SK-N-DZ (cell line): ENCODE results near the gene RASGRP2.
A peak's percentile ranks its signal among the peaks of the same experiment; 100 is the strongest.
"Not testable (repeated sequence)": the region's sequence is repeated elsewhere in the genome, so short reads cannot be mapped to it uniquely, and the experiment has no call there.

Source experiments
- DNase-seq: peaks from one replicate; pipeline ENCODE4 v3.0.0-alpha.2; 2015; ENCODE audit warnings: low spot score

Gene RASGRP2

DNA sequence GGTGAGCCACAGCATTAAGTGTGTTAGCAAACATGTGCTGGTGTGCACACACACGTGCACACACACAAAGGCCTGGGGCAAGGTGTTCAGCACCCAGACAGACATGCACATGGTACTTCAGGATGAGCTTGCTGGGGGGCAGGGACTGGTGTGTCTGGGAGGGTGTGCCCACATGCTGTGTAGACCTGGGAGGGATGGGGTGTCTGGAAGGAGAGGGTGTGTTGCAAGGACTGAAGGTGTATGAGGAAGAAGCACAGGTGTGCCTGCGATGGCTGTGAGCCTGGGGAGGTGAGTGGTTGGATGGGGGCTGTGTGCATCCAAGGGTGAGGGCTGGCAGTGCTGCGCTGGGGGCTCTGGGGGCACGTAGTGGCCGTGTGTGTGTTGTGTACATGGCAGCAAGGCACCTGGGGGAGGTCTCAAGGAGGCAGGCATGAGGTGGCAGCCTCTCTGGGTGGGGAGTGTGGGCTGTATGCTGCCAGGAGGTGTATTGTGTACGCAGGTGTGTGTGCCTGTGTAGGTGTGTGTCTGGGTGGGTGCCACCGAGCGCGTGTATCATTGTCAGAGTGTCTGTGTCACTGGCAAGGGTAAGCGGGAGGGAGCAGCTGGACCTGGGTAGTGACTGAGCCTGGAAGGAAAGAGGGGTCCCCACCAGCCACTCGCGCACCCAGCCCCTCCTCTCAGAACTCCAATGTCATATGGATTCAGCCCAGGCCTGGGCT, 23.1 kb downstream of the RASGRP2 start:
- DNase-seq, result no peak

DNA sequence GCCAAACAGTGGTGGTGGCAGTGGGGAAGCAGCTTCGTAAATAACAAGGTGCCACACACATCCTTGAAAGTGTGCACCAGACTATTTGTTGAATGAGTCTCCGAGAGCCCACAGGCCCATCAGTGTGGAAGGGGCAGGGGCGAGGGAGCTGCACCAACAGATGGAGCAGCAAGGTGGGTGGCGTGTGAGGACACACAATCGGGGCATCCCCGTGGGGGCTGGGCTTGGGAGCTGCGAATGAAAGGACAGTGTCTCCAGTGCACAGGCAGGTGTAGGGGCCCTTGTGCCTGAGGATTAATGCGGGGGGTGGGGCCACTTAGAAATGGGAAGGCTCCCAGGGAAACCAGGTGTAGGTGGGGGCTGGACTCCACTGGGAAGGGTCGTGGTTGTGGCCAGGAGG, 23.8 kb downstream of the RASGRP2 start:
- no peak for DNase-seq

DNA sequence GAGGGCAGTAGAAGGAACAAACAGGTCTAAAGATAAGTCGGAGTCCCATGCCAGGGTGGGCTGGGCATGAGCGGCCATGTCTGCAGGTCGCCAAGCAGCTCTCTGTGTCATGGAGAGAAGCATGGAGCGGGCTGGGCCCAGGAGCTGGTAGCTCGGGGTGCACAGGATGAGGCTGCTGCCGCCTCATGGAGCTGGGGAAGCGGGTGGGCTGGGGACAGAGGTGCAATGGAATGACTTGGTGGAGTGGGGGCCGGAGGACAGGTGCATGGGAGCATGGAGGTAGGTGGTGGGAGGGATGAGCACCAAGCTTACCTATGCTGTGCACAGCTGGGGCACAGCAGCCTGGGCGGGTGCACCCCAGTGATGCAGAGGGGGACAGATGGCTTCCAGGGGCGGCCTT, 24.5 kb downstream of the RASGRP2 start:
- no peak for DNase-seq

DNA sequence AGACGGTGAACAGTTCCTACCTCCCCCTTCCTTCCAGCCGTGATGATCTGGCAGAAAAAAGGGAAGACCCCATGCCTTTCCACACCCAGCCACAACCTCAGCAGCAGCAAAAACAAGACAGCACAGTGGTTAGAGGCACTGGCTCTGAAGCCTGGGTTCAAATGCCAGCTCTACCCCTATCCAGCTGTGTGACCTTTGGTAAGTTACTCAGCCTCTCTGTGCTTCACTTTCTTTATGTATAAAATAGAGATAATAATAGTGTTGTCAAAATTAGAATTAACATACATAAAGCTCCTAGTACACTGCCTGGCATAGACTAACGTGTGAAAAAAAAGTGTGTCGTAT, 25.2 kb downstream of the RASGRP2 start:
- DNase-seq, result no peak

DNA sequence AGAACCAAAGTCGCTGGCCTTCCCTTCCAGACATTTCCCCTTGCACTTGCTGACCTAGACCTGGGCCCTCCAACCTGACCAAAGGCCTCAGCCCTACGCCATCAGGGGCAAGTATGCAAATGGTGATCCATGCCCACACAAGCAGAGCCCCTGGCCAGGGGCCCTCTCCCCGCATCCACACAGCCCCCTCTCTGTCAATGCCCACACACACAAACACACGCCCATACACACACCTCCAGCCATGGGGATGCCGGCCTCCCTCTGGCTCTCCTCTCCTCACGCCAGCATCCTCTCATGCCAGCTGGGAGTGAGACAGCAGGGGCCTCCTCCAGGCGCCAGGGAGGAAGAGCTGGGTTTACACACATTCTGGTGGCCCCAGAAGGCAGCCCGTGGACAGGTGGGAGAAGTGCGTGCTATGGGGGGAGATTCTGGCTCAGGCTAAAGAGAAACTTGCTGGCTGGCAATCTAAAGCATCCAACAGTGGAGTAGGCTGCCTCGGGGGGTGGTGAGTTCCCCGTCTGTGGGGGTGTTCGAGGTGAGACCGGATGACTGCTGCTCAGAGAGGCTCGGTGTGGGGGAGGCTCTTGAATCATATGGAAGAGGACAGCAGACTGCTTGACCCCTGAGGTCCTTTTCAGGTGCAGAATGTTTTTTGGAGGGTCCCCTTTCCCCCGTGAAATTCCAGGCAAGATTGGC, 25.7 kb downstream of the RASGRP2 start:
- no peak for DNase-seq

DNA sequence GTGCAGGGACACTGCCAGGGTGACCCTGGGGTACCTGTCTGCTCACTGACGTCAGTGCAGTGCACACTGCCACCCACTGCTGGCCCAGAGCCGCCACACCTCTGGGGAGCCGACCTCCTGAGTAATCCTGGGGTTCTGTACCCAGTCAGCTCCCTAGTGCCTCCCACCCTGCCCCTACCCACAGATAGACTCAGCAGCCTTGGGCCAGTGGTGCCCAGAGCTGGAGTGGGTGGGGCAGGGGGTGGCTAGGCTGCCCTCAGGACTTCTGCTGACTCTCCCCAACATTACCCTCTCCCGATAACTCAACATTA, 26.7 kb downstream of the RASGRP2 start:
- no peak for DNase-seq

DNA sequence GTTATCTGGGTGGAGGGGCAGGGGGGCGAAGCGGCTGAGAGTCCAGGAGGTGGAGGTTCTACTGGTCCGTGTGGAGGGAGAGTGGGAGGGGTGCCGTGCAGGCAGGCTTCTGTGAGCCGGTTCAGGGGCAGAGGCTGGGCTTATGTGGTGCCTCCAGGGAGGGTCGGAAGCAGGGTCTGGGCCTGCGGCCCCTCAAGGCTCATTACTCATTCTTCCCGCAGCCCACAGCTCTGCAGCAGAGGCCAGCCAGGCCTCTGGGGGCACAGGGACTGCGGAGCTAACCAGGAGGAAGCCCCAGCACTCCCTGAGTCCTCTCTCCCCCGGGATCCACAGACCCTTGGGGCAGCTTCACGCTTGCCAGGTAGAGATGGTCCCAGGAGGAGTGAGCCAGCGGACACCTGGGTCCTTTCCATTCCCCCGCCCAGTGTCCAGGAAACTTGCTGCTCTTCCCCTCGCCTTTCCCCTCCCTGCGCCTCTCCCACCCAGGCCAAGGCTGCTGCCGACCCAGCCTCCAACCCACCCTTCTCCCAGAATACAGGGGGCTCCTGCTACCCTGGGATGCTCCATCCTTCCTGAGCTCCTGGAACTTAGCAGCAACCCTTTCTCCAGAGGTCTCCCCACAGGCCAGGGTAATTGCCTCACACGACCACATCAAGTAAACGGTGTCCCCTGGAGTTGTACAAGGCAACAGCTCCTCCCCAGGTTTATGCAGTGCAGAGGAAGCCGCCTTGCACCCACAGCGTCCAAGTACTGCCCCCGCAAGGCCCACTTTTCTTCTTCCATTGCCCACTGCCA, 27.3 kb downstream of the RASGRP2 start:
- peak; percentile 61 for DNase-seq

DNA sequence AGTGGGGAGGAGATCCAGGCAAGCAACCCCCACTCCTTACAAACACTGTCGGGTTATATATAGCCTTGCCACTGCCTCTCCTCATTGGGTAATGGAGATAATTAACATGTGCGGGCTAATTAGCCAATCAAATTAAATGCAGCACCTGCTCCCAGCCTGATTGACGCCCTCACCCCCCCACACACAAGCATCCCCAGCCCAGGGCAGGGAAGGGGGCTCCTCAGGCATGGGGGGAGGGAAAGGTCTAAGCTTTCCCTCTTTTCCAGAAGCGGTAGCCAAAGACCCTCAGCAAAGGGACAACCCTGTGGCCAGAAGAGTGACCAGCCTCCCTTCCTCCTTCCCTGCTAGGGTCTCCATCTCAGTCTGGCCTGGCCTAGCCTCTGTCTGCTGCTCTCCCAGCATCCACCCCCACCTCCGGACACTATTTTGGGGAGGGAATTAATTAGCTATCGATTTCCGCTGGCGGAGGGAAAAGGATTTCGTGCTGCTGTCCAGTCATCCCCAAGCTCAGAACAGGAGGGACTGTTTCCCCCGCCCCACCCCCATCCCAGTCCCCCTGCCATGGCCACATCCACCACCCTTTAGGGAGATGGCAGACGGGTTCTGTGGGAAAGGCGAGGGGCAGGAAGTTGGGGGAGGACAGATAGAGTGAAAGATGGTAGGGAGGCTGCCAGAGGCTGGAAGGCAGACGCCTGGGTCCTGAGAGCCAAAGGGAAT, 28.0 kb downstream of the RASGRP2 start:
- DNase-seq, result no peak

DNA sequence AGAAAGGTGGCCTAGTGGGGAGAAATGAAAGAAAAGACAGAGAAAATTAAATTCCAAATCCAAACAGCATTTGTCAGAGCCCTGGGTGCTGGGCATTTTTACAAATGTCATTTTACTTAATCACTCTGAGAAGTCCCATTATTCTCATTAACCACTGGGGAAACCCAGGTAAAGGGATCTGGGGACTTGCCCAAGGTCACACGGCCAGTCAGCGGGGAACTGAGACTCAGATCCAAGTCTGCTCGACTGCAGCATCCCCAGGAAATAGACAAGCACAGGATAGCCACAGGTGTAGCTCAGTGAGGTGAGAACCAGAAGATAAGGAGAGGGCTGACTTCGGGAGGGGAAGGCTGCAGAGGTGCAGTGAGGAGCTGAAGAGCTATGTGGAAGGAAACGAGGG, 28.8 kb downstream of the RASGRP2 start:
- no peak for DNase-seq

DNA sequence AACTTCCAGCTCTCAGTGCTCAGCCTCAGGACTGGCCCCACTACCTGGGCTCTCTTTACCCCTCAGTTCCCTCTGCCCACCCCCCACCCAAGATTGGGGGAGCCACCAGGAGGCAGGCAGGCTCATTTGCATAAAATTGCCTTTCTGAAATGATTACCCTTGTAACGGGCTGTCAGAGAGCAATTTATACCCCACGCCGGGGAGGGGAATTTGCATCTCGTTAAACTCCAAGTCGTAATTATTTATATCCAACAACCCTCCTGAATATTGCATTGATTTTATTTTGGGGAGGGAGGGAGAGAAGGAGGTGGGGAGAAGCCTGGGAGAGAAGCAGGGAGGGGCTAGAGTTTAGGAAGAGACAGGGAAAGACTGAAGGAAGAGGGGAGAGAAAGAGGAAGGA, 29.3 kb downstream of the RASGRP2 start:
- no peak for DNase-seq

DNA sequence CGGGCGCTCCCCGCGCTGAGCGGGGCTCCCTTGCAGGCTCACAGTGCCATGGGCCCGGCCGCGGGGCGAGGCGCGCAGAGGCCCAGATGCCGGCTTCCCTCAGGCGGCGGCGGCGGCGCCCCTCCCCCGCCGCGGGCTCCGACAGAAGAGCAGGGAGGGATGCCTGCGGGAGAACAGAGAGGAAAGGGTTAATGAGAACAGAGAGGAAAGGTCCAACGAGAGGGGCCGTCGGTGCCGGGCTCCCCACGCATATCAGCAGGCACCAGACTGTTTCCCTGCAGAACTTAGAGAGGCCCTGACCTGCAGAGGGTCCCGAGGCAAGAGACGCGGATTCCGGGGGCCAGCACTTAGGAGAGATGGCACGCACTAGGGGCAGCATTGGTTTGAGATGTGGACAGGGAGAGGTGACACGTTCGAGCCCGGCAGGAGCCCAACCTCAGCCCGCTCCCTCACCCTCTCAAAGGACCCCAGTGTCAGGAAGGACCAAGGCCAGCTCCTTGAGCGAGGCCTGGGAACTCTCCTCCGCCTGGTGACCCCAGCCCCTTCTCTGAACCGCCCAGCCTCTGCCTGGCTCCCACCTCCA, 30.1 kb downstream of the RASGRP2 start:
- no peak for DNase-seq

DNA sequence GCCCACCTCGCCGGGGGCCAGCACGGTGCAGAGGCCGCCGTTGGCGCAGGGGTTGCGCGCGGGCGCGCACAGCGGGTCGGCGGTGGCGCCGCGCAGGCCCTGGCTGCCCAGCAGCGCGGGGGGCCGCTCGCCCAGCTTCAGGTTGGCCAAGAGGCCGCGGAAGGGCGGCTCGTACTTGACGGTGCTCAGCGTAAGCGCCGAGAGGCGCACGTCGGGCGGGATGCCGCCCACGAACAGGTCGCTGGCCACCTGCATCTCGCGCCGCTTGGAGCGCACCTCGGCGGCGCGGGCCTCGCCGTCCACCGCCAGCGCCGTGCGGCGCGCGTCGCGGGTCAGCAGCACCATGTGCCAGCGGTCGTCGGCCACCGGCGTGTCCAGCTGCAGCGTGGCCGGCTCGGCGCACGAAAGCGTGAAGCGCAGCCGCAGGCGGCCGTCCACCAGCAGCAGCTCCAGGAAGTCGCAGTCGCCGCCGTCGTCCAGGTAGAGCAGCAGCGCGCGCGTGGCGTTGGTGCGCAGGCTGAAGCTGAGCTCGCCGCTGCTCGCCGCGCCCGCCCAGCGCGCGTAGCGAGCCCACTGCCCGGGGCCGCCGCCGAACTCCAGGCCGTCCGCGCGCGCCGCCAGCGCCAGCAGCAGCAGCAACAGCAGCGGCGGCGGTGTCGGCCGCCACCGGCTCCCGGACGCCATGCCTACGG, 30.8 kb downstream of the RASGRP2 start:
- DNase-seq, result no peak

DNA sequence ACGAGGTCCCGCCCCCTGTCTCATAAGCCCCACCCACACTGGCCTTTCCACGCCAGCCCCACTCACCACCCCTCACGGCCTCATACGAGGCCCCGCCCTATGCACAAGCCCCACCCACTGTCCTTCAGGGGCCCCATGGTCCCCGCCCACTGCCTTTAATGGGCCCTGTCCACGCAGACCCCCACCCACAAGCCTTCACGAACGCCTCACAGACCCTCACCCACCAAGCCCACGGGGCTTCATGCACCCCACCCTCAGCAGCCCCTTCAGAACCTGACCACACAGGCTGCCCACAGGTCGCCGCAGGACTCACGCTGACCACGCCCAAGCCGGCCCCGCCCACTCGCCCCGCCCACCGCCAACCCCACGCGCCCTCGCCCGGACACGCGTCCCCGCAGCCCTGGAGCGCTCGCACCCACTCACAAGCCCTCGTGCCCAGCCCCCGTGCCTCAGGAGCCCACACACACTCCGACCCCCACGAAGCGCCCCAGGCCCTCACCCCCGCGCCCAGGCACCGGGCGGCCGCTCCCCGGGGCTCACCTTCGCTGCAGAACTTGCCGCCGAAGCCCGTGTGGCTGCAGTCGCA, 31.4 kb downstream of the RASGRP2 start:
- DNase-seq, result no peak

DNA sequence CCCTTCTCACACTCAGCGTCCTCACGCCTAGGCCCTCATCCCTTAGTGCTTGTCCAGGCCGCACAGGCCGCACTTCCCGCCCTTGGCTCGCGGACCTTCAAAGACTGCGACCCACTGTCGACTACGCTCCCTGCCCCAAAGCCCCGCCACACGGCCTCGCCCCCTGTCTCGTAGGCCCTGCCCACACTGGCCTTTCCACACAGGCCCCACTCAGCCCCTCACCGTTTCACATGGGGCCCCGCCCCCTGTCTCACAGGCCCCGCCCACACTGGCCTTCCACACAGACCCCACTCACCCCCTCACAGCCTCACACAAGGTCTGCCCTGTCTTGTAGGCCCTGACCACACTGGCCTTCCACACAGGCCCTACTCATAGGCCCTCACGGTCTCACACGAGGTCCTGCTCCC, 32.0 kb downstream of the RASGRP2 start:
- no peak for DNase-seq

DNA sequence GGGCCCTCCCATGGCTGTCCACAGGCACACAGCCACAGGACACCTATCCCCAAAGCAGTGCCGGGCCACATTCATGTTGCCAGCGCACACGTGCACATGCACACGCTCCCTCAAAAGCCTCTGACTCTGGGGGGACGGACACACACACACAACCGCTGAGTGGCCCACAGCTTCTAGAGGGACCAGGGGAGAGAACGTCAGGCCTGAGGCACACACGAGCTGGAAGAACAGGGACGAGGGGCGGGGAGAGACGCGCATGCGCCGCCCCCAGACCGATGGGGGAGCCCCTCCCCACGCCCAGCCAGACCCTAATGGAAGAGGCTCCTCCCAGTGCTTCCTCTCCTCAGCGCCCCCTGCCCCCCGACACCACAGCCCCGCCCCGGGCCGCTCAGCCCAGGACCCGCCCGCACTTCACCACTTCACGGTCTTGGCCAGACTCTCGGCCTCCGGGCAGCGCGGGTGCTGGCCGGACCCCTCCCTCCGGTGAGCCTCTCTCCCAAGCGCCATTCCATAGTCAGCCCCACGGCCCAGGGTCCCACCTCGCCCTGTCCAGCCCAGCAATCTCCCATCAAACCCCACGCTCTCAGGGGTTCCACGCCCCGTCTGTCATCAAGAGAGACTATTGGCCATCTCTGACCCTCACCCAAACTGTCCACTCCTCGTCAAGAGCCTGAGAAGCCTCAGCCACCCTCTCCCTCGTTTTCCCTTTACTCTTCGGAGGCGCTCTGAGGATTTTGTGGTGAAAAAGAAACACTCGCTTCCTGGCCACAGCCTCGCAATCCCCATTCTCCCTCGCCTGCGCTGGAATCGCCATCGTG, 32.6 kb downstream of the RASGRP2 start:
- DNase-seq, result peak; percentile 50

DNA sequence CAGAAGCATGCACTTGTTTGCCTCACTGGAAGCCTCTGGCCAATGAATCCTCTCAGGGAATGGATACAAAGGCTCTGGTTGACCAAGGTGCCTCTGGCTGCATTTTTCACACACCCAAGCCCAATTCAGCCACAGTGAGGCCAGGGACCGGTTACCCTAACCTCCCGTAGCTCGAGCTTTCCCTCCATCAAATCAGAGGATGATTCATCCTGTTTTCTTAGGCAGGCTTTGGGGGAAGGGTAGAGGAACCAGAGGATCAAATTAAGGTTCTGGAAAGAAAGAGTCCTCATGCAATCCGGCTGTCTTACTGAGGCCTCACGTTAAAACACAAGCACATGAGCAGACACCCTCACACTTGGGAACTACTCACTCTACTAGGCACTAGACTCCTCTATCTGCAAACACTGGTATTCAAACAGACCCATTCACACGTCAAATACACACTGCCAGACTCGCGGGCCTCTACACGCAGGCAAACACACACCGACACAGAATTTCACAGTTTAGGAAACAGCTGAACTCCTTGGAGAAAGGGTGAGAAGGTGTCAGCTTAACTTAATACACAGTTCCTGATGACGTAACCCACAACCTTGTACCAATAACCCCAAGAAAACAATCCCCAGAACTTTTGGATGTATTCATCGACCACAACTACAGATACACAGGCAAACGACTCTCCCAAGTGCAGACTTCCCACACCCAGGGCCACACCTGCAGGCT, 33.4 kb downstream of the RASGRP2 start:
- no peak for DNase-seq

DNA sequence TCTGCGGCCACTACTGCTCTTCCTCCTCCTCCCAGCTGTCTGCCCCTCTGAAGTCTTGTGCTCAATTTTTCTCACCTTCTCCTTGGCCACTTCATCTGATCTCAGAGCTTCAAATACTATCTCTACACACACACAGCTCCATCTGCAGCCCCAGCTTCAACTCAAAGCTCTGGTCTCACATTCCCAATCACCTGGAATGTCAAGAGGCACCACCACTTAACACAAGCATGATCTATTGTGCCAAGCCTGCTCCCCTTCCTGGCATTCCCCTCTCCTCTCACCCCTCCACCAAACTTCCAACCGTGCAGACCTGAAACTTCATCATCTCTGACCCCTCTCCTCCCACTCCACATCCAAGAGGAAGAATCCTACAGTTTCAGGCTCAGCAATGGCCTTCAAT, 38.4 kb downstream of the RASGRP2 start:
- DNase-seq, result no peak

DNA sequence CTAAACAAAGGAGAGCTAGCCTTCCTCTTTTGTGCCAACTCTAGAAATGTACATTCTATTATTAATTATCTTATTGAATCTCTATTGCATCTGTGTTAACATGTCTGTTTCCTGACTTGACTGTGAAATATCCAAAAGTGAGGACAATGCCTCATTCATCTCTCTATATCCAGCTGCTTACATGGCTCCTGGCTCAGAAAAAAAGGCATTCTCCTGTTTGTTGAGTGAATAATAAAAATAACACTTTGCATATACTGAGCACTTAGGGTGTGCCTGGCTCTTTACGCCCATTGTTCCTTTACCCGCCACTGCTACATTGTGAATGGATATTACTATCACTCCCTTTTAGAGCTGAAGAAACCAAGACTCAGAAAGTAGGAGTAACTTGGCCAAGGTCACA, 40.9 kb downstream of the RASGRP2 start:
- no peak for DNase-seq

DNA sequence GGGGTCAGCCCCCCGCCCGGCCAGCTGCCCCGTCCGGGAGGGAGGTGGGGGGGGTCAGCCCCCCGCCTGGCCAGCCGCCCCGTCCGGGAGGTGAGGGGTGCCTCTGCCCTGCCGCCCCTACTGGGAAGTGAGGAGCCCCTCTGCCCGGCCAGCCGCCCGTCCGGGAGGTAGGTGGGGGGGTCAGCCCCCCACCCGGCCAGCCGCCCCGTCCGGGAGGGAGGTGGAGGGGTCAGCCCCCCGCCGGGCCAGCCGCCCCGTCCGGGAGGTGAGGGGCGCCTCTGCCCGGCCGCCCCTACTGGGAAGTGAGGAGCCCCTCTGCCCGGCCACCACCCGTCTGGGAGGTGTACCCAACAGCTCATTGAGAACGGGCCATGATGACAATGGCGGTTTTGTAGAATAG, 42.0 kb downstream of the RASGRP2 start:
- not testable (repeated sequence) for DNase-seq
